ENCODE results near the gene SAMD4B.
"Not testable (repeated sequence)": the region's sequence is repeated elsewhere in the genome, so short reads cannot be mapped to it uniquely, and the experiment has no call there.

Gene SAMD4B

GRCh38 chr19:39372941-39373340 is 30.7 kb downstream of the SAMD4B start:
- in situ Hi-C loops (cut with HindIII; ENCODE audit: low sequenced_read_pairs), result no loop called here
- TF ChIP-seq CTCF (IDR thresholded peaks at IDR 0.05; ENCODE audit: low read depth, low read length, missing control alignments), result no peak
- no peak overlapping the region for H3K4me3 ChIP-seq (ENCODE audit: low read depth, low read length)
- DNase-seq (ENCODE audit: low read depth), result no peak

GRCh38 chr19:39375929-39376328 is 33.7 kb downstream of the SAMD4B start:
- H3K4me3 ChIP-seq (ENCODE audit: low read depth, low read length), result no peak overlapping the region
- in situ Hi-C loops (cut with HindIII; ENCODE audit: low sequenced_read_pairs), result no loop called here
- TF ChIP-seq CTCF (IDR thresholded peaks at IDR 0.05; ENCODE audit: low read depth, low read length, missing control alignments), result no peak
- no peak for DNase-seq (ENCODE audit: low read depth)

- TF ChIP-seq CTCF (IDR thresholded peaks at IDR 0.05; ENCODE audit: low read depth, low read length, missing control alignments), result no peak
- DNase-seq (ENCODE audit: low read depth), result no peak
- H3K4me3 ChIP-seq (ENCODE audit: low read depth, low read length), result no peak overlapping the region
- in situ Hi-C loops (cut with HindIII; ENCODE audit: low sequenced_read_pairs), result no loop called here
Measured at GRCh38 chr19:39377373-39378362, 35.4 kb downstream of the SAMD4B start.

GRCh38 chr19:39379366-39379765 is 37.1 kb downstream of the SAMD4B start:
- in situ Hi-C loops (cut with HindIII; ENCODE audit: low sequenced_read_pairs); DNase-seq (ENCODE audit: low read depth); H3K4me3 ChIP-seq (ENCODE audit: low read depth, low read length): not testable (repeated sequence)

- H3K4me3 ChIP-seq (ENCODE audit: low read depth, low read length), result no peak overlapping the region
- in situ Hi-C loops (cut with HindIII; ENCODE audit: low sequenced_read_pairs), result no loop called here
- DNase-seq (ENCODE audit: low read depth), result no peak
- TF ChIP-seq CTCF (IDR thresholded peaks at IDR 0.05; ENCODE audit: low read depth, low read length, missing control alignments), result no peak
Measured at GRCh38 chr19:39379865-39380396, 37.7 kb downstream of the SAMD4B start.

- no peak for DNase-seq (ENCODE audit: low read depth)
- in situ Hi-C loops (cut with HindIII; ENCODE audit: low sequenced_read_pairs), result no loop called here
- H3K4me3 ChIP-seq (ENCODE audit: low read depth, low read length), result no peak overlapping the region
- no peak for TF ChIP-seq CTCF (IDR thresholded peaks at IDR 0.05; ENCODE audit: low read depth, low read length, missing control alignments)
Measured at GRCh38 chr19:39380521-39381502, 38.6 kb downstream of the SAMD4B start.

Measured in astrocyte of the cerebellum (primary cell).